Type B pancreatic cell (in vitro differentiated cells): ENCODE data around the gene SLK. TPM values are rescaled to one million over a fixed set of nuclear protein-coding genes. Genes with fewer than 3 reads are reported as not detected.

Experiments used
- DNase-seq: peaks from one replicate; pipeline ENCODE4 v3.0.0; 2021; ENCODE audit warnings: mixed read lengths; ENCODE audit not compliant: unreplicated experiment; ENCODE audit errors: extremely low spot score
- H3K27ac Mint-ChIP-seq: 2 replicates; pipeline ENCODE4 v1.8.0; 2021; ENCODE audit warnings: mild to moderate bottlenecking, mixed read lengths
- H3K27me3 Mint-ChIP-seq: 2 replicates; pipeline ENCODE4 v1.8.0; 2021; ENCODE audit warnings: mixed read lengths
- H3K36me3 Mint-ChIP-seq: 2 replicates; pipeline ENCODE4 v1.8.0; 2021; ENCODE audit warnings: mixed read lengths
- H3K4me1 Mint-ChIP-seq: one replicate; pipeline ENCODE4 v1.8.0; 2021; ENCODE audit warnings: mixed read lengths; ENCODE audit not compliant: unreplicated experiment
- H3K4me3 Mint-ChIP-seq: 2 replicates; pipeline ENCODE4 v1.8.0; 2021; ENCODE audit warnings: mild to moderate bottlenecking, mixed read lengths
- H3K9me3 Mint-ChIP-seq: 2 replicates; pipeline ENCODE4 v1.8.0; 2021; ENCODE audit warnings: mixed read lengths
- CTCF ChIP-seq: fragments of 200-600 bp; sonication (generic); conservative IDR thresholded peaks from 2 replicates; pipeline ENCODE4 v1.5.0; 2021; ENCODE audit warnings: antibody characterized with exemption, mild to moderate bottlenecking
- total RNA-seq: library from RNA; stranded (reverse); gene quantifications from 2 replicates; pipeline ENCODE4 v1.2.1, GENCODE V29; 2021; ENCODE audit warnings: low replicate concordance

The SLK gene
- total RNA-seq, 1 donor from 2014 or later: 61.6 TPM

- Mint-ChIP-seq H3K4me3 (no peak overlapping the region), H3K4me1 (no peaks in the 10 kb centered on the region), H3K36me3 (peaks cover 6% of the 10 kb centered on the region), H3K9me3 (no peaks in the 10 kb centered on the region), H3K27ac (peak overlapping the region; percentile 53), H3K27me3 (no peaks in the 10 kb centered on the region)
- DNase-seq: no peak
- TF ChIP-seq CTCF: no peak
Measured at GRCh38 chr10:104037261-104037951, 70.5 kb downstream of the SLK start.

GRCh38 chr10:104038537-104038936 is 71.6 kb downstream of the SLK start:
- no peak for DNase-seq
- Mint-ChIP-seq H3K4me3 (no peak overlapping the region), H3K36me3 (peaks cover 6% of the 10 kb centered on the region), H3K27me3 (no peaks in the 10 kb centered on the region), H3K9me3 (no peaks in the 10 kb centered on the region), H3K27ac (peak overlapping the region; percentile 47), H3K4me1 (no peaks in the 10 kb centered on the region)
- no peak for TF ChIP-seq CTCF

GRCh38 chr10:104038958-104039752 is 72.2 kb downstream of the SLK start:
- no peak for DNase-seq
- no peaks in the 10 kb centered on the region for H3K9me3 Mint-ChIP-seq
- peaks cover 6% of the 10 kb centered on the region for H3K36me3 Mint-ChIP-seq
- H3K4me3 Mint-ChIP-seq: no peak overlapping the region
- peak overlapping the region; percentile 18 for H3K27ac Mint-ChIP-seq
- no peaks in the 10 kb centered on the region for H3K4me1 Mint-ChIP-seq
- H3K27me3 Mint-ChIP-seq: no peaks in the 10 kb centered on the region
- no peak for TF ChIP-seq CTCF

- Mint-ChIP-seq H3K4me1 (no peaks in the 10 kb centered on the region), H3K9me3 (no peaks in the 10 kb centered on the region), H3K27ac (no peak overlapping the region), H3K27me3 (no peaks in the 10 kb centered on the region), H3K36me3 (peaks cover 6% of the 10 kb centered on the region), H3K4me3 (no peak overlapping the region)
- no peak for TF ChIP-seq CTCF
- no peak for DNase-seq
Measured at GRCh38 chr10:104040382-104040781, 73.4 kb downstream of the SLK start.

- Mint-ChIP-seq H3K36me3 (no peaks in the 10 kb centered on the region), H3K27ac (no peak overlapping the region), H3K27me3 (no peaks in the 10 kb centered on the region), H3K4me1 (no peaks in the 10 kb centered on the region), H3K4me3 (no peak overlapping the region), H3K9me3 (no peaks in the 10 kb centered on the region)
- TF ChIP-seq CTCF: no peak
- DNase-seq: no peak
Measured at GRCh38 chr10:104040862-104041789, 74.2 kb downstream of the SLK start.
